ENCODE results near the gene CGRRF1.

DNA sequence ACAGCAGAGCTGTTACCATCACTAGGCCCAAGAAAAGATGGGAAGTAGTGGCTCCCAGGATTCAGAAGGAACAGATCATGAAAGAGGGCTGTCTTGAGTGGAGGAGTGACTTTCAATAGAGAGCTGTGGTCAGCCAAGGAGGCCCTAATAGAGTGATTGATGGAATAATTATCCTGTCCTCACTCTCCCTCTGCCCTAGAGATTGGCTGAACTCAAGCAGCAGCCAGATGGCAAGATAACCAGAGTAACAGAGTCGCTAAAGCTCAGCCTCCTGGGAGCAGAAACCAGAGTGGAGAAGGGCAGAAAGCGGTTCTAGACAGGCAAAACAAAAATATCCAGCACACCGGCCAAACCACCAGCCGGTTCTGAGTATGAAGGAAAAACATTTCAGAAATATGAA is 44.1 kb upstream of the CGRRF1 start:
- no peak for TF ChIP-seq CTCF (IDR thresholded peaks at IDR 0.05)
- no peak for TF ChIP-seq POLR2A (IDR thresholded peaks at IDR 0.05)
- TF ChIP-seq POLR2AphosphoS5 (IDR thresholded peaks at IDR 0.05), result no peak
